ENCODE measurements around the gene AUTS2.

DNA sequence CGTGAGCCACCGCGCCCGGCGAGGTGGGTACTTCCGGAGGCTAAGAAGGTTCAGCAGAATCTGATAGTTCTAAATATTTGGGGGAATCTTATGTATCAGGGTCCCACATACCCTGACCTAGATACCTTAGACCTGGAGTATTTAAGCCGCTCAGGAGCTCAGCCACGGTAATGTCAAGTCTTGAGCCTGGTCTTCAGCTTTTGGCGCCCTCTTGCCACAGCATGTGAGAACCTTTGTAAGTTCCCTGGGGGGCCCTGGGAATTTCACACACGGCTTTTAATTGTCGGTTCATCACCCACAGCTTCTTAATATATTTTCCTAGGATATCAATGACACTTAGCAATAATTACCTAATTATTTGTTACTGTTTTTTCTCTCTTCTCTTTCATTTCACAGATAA lies 1209.4 kb downstream of the AUTS2 start:
- TF ChIP-seq, protein P1, sequence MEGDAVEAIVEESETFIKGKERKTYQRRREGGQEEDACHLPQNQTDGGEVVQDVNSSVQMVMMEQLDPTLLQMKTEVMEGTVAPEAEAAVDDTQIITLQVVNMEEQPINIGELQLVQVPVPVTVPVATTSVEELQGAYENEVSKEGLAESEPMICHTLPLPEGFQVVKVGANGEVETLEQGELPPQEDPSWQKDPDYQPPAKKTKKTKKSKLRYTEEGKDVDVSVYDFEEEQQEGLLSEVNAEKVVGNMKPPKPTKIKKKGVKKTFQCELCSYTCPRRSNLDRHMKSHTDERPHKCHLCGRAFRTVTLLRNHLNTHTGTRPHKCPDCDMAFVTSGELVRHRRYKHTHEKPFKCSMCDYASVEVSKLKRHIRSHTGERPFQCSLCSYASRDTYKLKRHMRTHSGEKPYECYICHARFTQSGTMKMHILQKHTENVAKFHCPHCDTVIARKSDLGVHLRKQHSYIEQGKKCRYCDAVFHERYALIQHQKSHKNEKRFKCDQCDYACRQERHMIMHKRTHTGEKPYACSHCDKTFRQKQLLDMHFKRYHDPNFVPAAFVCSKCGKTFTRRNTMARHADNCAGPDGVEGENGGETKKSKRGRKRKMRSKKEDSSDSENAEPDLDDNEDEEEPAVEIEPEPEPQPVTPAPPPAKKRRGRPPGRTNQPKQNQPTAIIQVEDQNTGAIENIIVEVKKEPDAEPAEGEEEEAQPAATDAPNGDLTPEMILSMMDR (conservative IDR thresholded peaks at IDR 0.05; ENCODE audit: low read depth, low read length) = no peak
- TF ChIP-seq EZH2 (IDR thresholded peaks at IDR 0.05; ENCODE audit: borderline replicate concordance, low read depth, low read length, poor library complexity, severe bottlenecking) = no peak

Data from A673 (cell line).